Kidney tubule cell (primary cell): ENCODE measurements around the gene RGS7.
"Not testable (repeated sequence)": the region's sequence is repeated elsewhere in the genome, so short reads cannot be mapped to it uniquely, and the experiment has no call there.

Experiments
- DNase-seq: peaks from one replicate; pipeline ENCODE4 v3.0.0-alpha.2; 2018; ENCODE audit warnings: low spot score

RGS7 gene

GRCh38 chr1:240909701-240910457, 447.1 kb downstream of the RGS7 start:
- DNase-seq = no peak

GRCh38 chr1:240906477-240906876, 450.5 kb downstream of the RGS7 start:
- DNase-seq = no peak

GRCh38 chr1:240905225-240905765, 451.7 kb downstream of the RGS7 start:
- DNase-seq = peak; percentile 13

GRCh38 chr1:240895424-240895823, 461.6 kb downstream of the RGS7 start:
- not testable (repeated sequence) for DNase-seq

GRCh38 chr1:240888787-240889048, 468.3 kb downstream of the RGS7 start:
- DNase-seq = no peak

- DNase-seq = peak; percentile 48
Measured at GRCh38 chr1:240888039-240888786, 468.8 kb downstream of the RGS7 start.

- DNase-seq = no peak
Measured at GRCh38 chr1:240883490-240883889, 473.5 kb downstream of the RGS7 start.

GRCh38 chr1:240882656-240883308, 474.2 kb downstream of the RGS7 start:
- DNase-seq = not testable (repeated sequence)

GRCh38 chr1:240878631-240879030, 478.4 kb downstream of the RGS7 start:
- DNase-seq = no peak

- DNase-seq = no peak
Measured at GRCh38 chr1:240877605-240878004, 479.4 kb downstream of the RGS7 start.

GRCh38 chr1:240876071-240876470, 480.9 kb downstream of the RGS7 start:
- no peak for DNase-seq

GRCh38 chr1:240869071-240869470, 487.9 kb downstream of the RGS7 start:
- DNase-seq = no peak

GRCh38 chr1:240866724-240867123, 490.3 kb downstream of the RGS7 start:
- no peak for DNase-seq

GRCh38 chr1:240860023-240860422, 497.0 kb downstream of the RGS7 start:
- DNase-seq = no peak

GRCh38 chr1:240854367-240854766, 502.6 kb downstream of the RGS7 start:
- no peak for DNase-seq

- DNase-seq = no peak
Measured at GRCh38 chr1:240847325-240847724, 509.7 kb downstream of the RGS7 start.

GRCh38 chr1:240844486-240844885, 512.5 kb downstream of the RGS7 start:
- no peak for DNase-seq

- no peak for DNase-seq
Measured at GRCh38 chr1:240843798-240844197, 513.2 kb downstream of the RGS7 start.

- no peak for DNase-seq
Measured at GRCh38 chr1:240836271-240836670, 520.7 kb downstream of the RGS7 start.

GRCh38 chr1:240835291-240835690, 521.7 kb downstream of the RGS7 start:
- no peak for DNase-seq

- no peak for DNase-seq
Measured at GRCh38 chr1:240833075-240833474, 523.9 kb downstream of the RGS7 start.

GRCh38 chr1:240831922-240832321, 525.1 kb downstream of the RGS7 start:
- no peak for DNase-seq

GRCh38 chr1:240831191-240831631, 525.8 kb downstream of the RGS7 start:
- DNase-seq = peak; percentile 25
